Hematopoietic multipotent progenitor cell treated with erythropoietin and hydrocortisone succinate and interleukin-3 and kit ligand, for 17 days (in vitro differentiated cells): ENCODE data around the gene TANK.
"Not testable (repeated sequence)": the region's sequence is repeated elsewhere in the genome, so short reads cannot be mapped to it uniquely, and the experiment has no call there.

Experiments used
- DNase-seq: peaks from one replicate; pipeline ENCODE4 v3.0.0-alpha.2; 2015; ENCODE audit warnings: low spot score

TANK gene, protein sequence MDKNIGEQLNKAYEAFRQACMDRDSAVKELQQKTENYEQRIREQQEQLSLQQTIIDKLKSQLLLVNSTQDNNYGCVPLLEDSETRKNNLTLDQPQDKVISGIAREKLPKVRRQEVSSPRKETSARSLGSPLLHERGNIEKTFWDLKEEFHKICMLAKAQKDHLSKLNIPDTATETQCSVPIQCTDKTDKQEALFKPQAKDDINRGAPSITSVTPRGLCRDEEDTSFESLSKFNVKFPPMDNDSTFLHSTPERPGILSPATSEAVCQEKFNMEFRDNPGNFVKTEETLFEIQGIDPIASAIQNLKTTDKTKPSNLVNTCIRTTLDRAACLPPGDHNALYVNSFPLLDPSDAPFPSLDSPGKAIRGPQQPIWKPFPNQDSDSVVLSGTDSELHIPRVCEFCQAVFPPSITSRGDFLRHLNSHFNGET

DNA sequence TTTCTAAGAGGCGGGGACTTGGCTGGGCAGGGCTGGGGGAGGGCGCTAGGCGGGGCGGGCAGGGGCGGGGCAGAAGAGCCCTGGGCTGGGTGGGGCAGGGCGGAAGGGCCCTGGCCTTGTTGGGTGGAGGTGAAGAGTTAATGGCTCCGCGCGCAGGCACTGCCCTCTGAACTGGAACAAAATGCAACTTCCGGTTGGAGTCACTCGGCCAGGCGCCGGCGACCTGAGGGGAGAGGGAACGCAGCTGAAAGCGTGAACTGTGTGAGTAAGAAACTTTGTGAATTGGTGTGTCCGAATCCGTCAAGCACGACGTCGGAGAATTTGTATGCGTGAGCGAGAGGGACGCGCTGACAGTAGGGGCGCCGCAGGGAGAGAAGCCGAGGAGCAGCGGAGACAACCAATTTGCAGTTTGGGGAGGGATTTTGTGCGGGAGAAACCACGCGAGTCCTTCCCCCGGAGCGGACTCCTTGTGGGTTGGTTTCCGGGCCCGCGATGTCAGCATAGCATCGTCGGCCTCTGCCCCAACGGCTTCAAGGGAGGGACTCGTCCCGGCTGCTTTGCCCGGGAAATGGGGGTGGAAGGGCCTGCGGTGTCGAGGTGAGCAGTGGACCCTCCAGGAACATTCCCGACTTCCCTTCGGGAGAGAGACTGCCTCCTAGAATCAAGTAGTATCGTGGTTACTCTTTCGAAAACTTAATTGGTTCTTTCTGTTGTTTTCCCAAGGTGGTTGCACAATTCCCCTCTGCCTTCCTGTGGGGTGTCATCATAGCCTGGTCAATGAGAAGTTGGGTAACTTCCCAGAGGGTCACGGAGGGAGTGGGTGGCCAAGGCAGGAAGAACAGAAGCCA, at the start of gene TANK:
TANK (plus strand) TSS at position 203 of the 848 bp plus-strand sequence. CDS start 19,235 bp downstream, outside the sequence.
- DNase-seq, result peak; percentile 92

- no peak for DNase-seq
Observed at GRCh38 chr2:161111531-161111930, 48.7 kb upstream of the TANK start.

DNA sequence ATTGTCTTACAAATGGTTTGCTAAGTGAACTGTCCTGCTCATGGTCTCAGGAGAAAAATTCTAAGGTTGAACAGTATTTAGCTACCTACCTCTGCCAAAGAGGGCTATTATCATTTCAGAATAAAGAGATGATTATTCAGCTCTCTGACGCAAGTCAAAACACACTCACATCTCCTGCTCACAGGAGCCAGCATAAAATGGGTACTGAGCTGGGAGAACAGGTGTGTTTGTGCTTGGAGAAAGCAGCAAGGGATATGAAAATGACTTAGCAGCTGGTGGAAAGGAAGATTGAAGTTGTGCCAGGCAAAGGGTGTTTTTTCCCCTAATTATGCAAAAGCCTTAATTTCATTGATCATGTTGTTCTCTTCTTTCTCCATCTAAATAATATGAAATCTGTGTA, 47.3 kb upstream of the TANK start:
- no peak for DNase-seq

DNA sequence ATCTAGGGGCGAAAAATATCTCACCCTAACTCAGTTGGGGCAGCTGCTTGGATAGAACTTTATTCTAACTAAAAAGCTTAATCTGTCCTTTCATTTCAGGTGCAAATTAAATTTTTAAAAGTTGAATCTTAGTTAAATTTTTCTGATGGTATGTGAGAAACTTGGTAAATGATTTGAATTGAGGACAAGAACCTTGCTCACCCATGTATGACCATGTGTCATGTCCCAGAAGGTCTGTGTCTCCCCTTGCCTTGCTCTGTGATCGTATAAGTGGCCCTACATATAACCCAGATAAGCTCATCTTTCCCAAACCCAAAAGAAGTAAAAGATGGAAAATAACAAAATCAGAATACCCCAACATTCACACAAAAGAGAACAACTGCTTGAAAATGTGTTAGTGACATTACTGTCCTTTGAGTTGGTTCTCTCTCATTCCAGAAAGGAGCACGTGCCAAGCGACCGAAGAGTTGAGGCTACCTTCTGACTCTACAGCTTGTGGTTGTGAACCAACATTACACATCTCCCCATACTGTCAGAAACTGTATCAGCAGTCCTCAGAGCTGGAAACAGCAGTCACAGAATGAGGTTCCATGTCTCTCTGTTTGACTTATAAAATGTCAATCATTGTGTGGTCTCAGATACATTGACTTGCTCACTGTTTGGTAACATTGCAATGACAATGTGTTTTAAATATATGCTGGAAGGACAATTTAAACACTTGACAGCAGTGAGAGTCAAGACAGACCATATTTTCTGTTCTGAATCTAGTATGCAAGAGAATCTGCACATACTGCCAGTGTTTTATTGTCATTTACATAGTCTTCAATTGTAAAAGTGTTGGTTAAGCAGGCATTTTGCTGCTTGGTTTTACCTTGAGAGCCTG, 46.3 kb upstream of the TANK start:
- no peak for DNase-seq

- no peak for DNase-seq
Observed at GRCh38 chr2:161115205-161115604, 45.0 kb upstream of the TANK start.

GRCh38 chr2:161115605-161116380, 44.4 kb upstream of the TANK start:
- no peak for DNase-seq

DNA sequence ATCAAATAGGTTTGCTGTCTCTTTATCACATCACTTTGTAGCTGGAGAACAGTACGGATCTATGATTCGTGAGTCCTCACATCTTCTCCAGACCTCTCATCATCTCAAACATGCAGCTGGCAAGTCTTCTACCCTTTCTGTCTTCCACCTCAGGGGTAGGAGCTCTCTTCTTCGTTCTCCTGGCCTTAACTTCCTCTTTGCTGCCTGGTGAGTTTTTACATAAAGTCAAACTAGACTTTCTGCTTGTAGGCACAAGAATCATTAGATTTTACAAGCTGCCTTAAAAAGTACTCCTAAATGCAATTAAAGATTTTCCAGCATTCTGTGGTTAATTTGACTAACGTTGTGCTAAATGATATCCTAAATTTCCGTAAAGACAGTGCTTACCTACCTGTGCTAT, 43.7 kb upstream of the TANK start:
- no peak for DNase-seq

DNA sequence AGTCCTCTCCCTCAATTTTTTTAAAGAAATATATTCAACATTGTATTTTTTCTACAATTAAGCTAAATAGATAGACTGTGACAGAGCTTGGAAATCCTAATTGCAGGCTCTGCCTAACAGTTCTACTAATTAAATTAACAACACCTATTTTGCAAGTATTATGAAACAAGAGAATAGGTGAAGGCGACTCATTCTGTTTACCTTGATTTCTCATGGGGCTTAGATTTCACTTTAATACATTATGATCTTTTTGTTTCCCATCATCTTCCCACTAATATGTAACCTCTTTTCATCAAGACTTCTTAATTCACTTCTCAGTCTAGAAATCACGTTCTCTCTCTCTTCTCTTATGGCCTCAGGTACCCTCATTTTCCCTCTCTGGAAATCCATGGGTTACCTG, 42.7 kb upstream of the TANK start:
- DNase-seq, result no peak

- DNase-seq, result no peak
Observed at GRCh38 chr2:161118722-161119121, 41.5 kb upstream of the TANK start.

GRCh38 chr2:161119483-161119882, 40.7 kb upstream of the TANK start:
- no peak for DNase-seq

DNA sequence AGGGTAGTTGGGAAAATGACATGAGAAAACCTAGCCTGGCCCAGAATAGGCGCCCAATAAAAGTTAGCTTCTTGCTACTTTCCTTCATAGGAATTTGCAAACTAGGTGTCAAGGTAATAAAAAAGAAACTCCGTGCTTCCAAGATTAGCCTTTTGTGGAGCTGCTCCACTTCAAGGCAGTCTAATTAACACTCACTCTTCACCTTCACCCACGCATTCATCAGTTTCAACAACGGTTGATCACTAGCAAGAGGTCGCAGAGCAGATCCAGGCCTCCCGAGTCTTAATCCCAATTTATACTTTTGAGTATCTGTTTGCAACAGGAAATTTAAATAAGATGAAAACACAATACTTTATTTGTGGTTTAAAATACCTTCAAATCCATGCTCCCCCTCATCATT, 39.5 kb upstream of the TANK start:
- no peak for DNase-seq

GRCh38 chr2:161121622-161122021, 38.6 kb upstream of the TANK start:
- DNase-seq, result no peak

DNA sequence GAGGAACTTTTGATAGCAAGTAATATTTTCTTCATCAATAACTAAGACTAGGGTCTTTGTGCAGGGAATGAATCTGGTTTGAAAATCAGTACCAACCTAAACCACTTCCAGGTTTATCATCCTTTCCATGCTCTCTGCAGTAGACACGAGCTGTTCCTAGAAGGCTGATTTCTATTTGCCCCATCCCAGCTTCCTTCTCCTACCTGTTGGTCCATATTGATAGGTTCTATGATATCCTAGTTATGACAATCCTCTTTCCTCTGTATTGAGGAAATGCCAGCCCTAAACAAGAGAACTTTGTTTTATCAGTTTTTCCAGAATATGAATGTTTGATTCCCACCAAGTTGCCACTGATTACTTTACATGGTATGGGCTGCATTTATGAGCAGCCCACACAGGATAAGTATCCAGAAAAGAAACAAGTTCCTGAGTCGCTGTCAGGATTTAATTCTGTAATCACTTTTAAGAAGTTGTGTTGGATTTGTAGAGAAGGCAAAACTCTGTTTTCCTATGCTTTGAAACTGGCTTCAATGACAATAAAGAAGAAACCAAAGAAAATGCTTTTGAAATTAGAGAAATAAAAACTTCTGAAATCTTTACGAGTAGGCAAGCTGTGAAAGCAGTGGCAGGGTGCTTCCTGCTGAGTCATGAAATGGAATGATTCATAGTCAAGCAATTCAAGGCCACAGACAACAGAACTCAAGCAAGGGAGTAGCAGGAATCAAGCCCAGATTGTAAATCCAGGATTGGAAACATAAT, 37.3 kb upstream of the TANK start:
- peak; percentile 34 for DNase-seq

DNA sequence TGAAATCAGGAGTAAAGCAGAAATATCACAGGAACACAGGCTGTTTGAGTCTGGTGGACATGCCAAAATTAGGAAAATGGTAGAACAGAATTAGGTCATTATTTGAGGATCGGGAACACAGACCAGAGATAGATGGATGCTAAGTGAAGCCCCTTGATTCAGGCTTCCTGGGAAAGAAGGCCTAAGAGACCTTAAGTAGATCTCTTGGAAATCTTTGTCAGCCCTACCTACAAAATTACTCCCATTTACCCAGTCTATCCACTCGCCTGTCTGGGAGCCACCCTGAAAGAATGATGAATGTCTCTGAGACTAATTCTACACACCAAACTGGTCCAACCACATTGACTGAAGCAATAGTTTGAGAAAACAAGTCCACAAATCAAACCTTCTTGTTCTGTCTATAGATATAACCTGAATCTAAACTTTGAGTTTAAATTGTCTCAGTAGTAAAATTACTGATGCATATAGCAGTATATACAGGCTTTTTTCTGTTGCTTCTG, 36.6 kb upstream of the TANK start:
- no peak for DNase-seq

GRCh38 chr2:161124201-161124600, 36.0 kb upstream of the TANK start:
- no peak for DNase-seq

DNA sequence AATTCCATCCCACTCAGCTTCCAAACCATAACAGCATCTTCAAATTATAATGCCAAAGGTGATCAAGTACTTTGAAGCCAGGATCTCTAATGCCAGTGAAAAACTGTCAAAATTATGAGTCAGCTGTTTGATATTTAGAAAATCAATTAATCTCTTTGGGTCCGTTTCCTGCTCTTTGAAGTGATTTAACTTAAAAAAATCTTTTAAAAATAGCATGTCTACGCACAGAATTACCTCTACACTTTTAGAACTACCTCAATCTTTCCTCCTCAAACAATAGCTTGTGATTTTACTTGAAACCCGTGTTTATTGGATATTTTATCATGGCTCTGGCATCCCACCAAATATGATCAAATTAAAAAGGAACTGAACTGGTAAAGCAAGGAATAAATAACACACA, 31.3 kb upstream of the TANK start:
- no peak for DNase-seq

DNA sequence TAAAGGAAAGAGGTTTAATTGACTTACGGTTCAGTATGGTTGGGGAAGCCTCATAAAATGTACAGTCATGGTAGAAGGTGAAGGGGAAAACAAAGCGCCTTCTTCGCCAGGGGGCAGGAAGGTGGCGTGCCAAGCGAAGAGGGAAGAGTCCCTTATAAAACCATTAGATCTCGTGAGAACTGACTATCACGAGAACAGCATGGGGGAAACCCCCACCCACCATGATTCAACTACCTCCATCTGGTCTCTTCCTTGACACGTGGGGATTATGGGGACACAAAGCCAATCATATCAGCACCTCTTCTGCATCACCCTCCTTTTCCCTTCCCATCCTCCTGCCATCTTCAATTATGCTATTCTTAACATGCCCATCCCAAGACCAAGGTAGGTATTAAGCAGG, 29.9 kb upstream of the TANK start:
- no peak for DNase-seq

- no peak for DNase-seq
Observed at GRCh38 chr2:161131074-161131680, 29.1 kb upstream of the TANK start.

GRCh38 chr2:161131804-161132203, 28.4 kb upstream of the TANK start:
- DNase-seq, result no peak

- DNase-seq, result not testable (repeated sequence)
Observed at GRCh38 chr2:161132384-161132783, 27.8 kb upstream of the TANK start.
